ENCODE data around the gene ZNF385A. TPM values are rescaled to one million over a fixed set of nuclear protein-coding genes. Genes with fewer than 3 reads are reported as not detected.

Gene ZNF385A
- total and polyA plus RNA-seq, 2 donors from 2014 or later = 10.2 to 16.6 TPM

DNA sequence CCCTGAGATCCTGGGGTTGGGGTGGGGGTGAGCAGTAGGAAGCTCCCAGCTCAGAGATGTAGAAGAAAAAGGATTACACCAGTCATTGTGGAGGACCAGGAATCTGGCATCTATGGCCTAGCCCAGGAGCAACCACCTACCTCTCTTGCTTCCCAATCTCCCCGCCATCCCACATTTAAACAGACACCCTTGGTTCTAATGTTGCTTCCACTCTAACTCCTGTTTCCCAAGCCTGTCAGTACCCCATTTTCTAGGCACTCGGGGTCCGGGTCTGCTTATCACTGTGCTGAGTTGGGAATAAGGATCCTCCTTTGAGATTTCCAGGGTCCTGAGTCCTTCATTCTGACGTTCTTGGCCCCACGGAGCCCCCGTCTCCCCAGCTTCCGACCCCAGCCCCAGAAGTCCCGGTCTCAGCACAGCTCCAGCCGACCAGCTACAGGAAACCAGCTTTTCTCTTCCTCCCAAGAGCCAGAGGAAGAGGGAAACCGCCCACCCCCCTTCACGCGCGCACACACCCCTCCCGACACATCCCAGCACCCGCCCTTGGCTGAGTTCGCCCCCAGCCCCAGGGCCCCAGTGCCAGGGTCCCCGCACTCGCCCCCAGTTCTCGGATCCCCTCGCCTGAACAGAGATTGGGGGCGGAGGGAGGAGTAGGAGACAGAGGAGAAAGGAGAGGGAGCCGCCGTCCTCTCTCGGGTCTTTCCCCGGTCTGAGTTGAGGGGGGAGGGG, 33.3 kb upstream of the ZNF385A start:
- H3K4me3 ChIP-seq (ENCODE audit: low read length in 3 of 3) = peak overlapping the region; percentile 58 to 72 (median 69)
- H3K9me3 ChIP-seq (ENCODE audit: control insufficient read depth in 2 of 3, insufficient read depth in 1 of 3, low read length in 3 of 3) = no peaks in the 10 kb centered on the region
- peaks cover 0 to 13% (median 12%) of the 10 kb centered on the region in 3 donors for H3K4me1 ChIP-seq (ENCODE audit: control insufficient read depth in 2 of 3, insufficient read depth in 2 of 3, low read depth in 1 of 3, low read length in 3 of 3)
- TF ChIP-seq, protein P1, sequence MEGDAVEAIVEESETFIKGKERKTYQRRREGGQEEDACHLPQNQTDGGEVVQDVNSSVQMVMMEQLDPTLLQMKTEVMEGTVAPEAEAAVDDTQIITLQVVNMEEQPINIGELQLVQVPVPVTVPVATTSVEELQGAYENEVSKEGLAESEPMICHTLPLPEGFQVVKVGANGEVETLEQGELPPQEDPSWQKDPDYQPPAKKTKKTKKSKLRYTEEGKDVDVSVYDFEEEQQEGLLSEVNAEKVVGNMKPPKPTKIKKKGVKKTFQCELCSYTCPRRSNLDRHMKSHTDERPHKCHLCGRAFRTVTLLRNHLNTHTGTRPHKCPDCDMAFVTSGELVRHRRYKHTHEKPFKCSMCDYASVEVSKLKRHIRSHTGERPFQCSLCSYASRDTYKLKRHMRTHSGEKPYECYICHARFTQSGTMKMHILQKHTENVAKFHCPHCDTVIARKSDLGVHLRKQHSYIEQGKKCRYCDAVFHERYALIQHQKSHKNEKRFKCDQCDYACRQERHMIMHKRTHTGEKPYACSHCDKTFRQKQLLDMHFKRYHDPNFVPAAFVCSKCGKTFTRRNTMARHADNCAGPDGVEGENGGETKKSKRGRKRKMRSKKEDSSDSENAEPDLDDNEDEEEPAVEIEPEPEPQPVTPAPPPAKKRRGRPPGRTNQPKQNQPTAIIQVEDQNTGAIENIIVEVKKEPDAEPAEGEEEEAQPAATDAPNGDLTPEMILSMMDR (IDR thresholded peaks at IDR 0.05; ENCODE audit: borderline replicate concordance, extremely low read depth, insufficient read depth) = no peak
- no peaks in the 10 kb centered on the region for H3K27me3 ChIP-seq (ENCODE audit: control insufficient read depth, insufficient read depth, low read length)
- peak; percentile 45 to 78 (median 67) for DNase-seq
- intact Hi-C loops (cut with DNase I) = no loop called here
- peak overlapping the region in 2 of 3 donors; percentile 42 to 53 for H3K9ac ChIP-seq (ENCODE audit: low read length in 3 of 3)
- H3K36me3 ChIP-seq (ENCODE audit: control insufficient read depth in 2 of 3, insufficient read depth in 3 of 3, low read length in 3 of 3) = no peaks in the 10 kb centered on the region
- no peak for FAIRE-seq
- H3K27ac ChIP-seq (ENCODE audit: low read depth in 2 of 2, low read length in 2 of 2) = peak overlapping the region; percentile 57

DNA sequence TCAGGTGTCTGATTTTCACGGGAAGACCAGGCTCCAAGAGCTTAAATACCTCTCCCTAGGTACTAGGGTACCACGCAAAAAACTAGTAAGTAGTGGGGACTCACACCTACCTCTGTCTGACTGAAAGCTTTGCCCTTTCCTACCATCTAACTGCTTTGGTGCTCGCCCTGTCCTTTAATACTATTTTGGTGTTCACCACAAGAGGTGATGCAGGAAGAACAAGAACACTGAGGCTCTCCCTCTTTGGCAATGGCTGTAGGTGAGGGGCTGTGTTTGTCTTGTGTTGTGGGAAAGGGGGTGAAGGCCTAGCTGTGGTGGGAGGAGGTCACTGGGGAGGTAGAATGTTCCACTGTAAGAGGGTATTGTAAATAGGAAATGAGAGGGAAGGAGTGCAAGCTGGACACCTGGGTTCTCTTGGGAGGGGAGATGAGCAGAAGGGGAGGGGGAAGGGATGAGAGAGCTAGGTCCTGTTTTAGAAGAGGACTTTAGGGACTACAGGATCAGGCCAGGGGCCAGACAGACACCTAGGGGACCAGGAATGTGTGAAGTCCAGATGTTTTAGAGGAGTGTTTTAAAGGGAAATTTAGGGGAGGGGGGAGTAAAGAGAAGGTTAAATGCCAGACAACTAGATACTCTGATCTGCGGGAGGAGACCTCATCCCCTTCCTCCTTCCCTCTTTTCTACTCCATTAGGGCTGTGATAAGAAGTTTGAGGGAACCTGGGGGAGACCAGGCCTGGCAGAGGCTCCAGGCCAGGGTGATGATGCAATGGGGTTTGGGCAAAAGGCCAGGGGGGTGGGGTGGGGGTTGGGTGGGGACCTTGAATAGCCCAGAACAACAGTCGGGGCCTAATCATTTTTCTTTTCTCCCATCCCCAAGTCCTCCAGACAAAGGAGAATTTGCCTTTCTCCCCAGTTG, 32.4 kb upstream of the ZNF385A start:
- Histone ChIP-seq H3K9me3 (ENCODE audit: control insufficient read depth in 2 of 3, insufficient read depth in 1 of 3, low read length in 3 of 3) (no peaks in the 10 kb centered on the region), H3K4me3 (ENCODE audit: low read length in 3 of 3) (no peak overlapping the region), H3K4me1 (ENCODE audit: control insufficient read depth in 2 of 3, insufficient read depth in 2 of 3, low read depth in 1 of 3, low read length in 3 of 3) (peaks cover 0 to 18% (median 12%) of the 10 kb centered on the region in 3 donors), H3K27me3 (ENCODE audit: control insufficient read depth, insufficient read depth, low read length) (no peaks in the 10 kb centered on the region), H3K36me3 (ENCODE audit: control insufficient read depth in 2 of 3, insufficient read depth in 3 of 3, low read length in 3 of 3) (no peaks in the 10 kb centered on the region), H3K27ac (ENCODE audit: low read depth in 2 of 2, low read length in 2 of 2) (peak overlapping the region in 1 of 2 donors; percentile 57), H3K9ac (ENCODE audit: low read length in 3 of 3) (peak overlapping the region in 1 of 3 donors; percentile 53)
- DNase-seq = no peak
- TF ChIP-seq, protein P1 (IDR thresholded peaks at IDR 0.05; ENCODE audit: borderline replicate concordance, extremely low read depth, insufficient read depth) = no peak
- no peak for FAIRE-seq
- intact Hi-C loops (cut with DNase I) = no loop called here

DNA sequence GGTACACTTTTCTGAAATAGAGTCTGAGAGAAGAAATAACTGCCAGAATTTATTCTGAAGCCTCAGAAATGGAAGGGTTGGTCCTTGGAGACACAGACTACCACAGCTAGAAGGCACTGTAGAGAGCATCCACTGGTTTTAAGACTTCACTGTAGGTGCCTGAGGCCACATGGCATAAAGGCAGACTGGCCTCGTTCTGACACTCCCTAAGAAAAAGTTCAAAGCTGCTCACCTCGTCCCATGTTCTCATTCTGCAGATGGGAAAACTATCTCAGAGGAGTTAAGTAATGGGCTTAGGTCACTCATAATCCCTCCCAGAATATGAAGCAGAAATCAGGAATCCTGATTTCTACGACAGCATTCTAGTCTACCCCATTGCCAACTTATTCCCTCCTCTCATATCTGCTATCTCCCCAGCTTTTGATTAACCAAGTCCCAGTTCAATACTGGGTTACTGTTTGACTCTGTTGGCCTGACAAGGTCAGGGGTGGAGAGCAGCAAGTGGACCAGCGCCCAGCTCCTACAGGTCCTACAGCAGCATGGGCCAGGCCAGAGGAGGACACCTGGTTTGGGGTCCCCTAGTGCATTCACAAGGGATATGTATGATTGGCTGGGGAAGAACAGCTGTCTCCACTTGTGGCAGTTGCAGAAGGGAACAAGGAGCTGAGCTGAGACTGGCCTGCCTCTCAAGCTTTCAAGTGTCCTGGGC, 30.8 kb upstream of the ZNF385A start:
- intact Hi-C loops (cut with DNase I) = no loop called here
- FAIRE-seq = no peak
- Histone ChIP-seq H3K4me1 (ENCODE audit: control insufficient read depth in 2 of 3, insufficient read depth in 2 of 3, low read depth in 1 of 3, low read length in 3 of 3) (peaks cover 0 to 18% (median 12%) of the 10 kb centered on the region in 3 donors), H3K27me3 (ENCODE audit: control insufficient read depth, insufficient read depth, low read length) (no peaks in the 10 kb centered on the region), H3K9me3 (ENCODE audit: control insufficient read depth in 2 of 3, insufficient read depth in 1 of 3, low read length in 3 of 3) (no peaks in the 10 kb centered on the region), H3K27ac (ENCODE audit: low read depth in 2 of 2, low read length in 2 of 2) (no peak overlapping the region), H3K36me3 (ENCODE audit: control insufficient read depth in 2 of 3, insufficient read depth in 3 of 3, low read length in 3 of 3) (no peaks in the 10 kb centered on the region), H3K9ac (ENCODE audit: low read length in 3 of 3) (no peak overlapping the region), H3K4me3 (ENCODE audit: low read length in 3 of 3) (no peak overlapping the region)
- no peak for DNase-seq
- TF ChIP-seq, protein P1 (IDR thresholded peaks at IDR 0.05; ENCODE audit: borderline replicate concordance, extremely low read depth, insufficient read depth) = no peak
